Activated CD4-positive, alpha-beta T cell treated with anti-CD3 and anti-CD28 coated beads, Interleukin-2, amount 50 U/mL, for 16 hours (primary cell): Measurements from ENCODE around the gene TRMT44.
A peak's percentile ranks its signal among the peaks of the same experiment; 100 is the strongest.
"Not testable (repeated sequence)": the region's sequence is repeated elsewhere in the genome, so short reads cannot be mapped to it uniquely, and the experiment has no call there.

Experiments
- DNase-seq: peaks from one replicate; pipeline ENCODE4 v3.0.0-alpha.2; 2020

Gene TRMT44, protein sequence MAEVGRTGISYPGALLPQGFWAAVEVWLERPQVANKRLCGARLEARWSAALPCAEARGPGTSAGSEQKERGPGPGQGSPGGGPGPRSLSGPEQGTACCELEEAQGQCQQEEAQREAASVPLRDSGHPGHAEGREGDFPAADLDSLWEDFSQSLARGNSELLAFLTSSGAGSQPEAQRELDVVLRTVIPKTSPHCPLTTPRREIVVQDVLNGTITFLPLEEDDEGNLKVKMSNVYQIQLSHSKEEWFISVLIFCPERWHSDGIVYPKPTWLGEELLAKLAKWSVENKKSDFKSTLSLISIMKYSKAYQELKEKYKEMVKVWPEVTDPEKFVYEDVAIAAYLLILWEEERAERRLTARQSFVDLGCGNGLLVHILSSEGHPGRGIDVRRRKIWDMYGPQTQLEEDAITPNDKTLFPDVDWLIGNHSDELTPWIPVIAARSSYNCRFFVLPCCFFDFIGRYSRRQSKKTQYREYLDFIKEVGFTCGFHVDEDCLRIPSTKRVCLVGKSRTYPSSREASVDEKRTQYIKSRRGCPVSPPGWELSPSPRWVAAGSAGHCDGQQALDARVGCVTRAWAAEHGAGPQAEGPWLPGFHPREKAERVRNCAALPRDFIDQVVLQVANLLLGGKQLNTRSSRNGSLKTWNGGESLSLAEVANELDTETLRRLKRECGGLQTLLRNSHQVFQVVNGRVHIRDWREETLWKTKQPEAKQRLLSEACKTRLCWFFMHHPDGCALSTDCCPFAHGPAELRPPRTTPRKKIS

DNA sequence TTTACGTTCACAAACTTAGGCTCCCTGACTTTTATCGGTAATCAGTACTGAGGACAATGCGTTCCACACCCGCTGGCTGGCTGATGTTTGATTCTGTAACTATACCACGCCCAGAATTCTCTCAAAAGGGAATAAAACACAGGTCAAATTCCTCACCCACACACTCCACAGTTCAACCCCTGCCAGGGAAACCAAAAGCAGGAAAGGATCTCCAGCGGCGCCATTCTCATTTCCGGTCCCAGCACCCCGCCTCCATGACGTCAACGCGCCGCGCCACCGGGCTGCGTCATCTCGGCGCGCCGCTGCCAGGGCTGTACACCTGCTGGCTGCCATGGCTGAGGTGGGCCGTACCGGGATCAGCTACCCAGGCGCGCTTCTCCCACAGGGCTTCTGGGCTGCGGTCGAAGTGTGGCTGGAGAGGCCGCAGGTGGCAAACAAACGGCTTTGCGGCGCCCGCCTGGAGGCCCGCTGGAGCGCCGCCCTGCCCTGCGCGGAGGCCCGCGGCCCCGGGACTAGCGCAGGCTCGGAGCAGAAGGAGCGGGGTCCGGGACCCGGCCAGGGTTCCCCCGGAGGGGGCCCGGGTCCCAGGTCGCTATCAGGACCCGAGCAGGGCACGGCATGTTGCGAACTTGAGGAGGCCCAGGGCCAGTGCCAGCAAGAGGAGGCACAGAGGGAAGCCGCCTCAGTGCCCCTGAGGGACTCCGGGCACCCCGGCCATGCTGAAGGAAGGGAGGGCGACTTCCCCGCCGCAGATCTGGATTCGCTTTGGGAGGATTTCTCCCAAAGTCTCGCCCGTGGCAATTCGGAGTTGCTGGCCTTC, at the start of gene TRMT44, which contains the start of gene ACOX3:
Gene TRMT44 (plus strand): TSS at position 286 of the 820 bp plus-strand sequence. CDS start 46 bp downstream, at position 332.
Gene ACOX3 (minus strand): TSS at position 232 of the 820 bp plus-strand sequence. CDS start 24,202 bp downstream, outside the sequence.
- DNase-seq: peak; percentile 94

DNA sequence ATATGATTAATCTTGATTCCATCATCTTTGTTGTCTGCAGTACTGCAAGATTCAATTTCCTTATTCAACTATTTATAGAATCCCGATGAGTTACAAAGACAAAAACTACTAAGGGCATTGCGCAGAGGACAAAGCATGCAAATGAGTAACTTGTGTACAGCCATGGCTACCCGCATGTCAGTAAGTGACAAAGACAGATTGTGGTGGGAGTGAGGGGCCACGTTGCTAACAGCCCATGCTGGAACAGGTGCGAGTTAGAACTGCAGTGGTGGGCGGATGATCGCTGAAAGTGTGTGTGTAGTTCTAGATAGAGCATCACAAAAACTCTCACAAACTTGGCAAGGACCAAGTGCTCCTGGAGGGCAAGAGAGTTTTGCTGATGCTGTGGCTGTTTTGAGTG, 49.5 kb upstream of the TRMT44 start:
- no peak for DNase-seq

DNA sequence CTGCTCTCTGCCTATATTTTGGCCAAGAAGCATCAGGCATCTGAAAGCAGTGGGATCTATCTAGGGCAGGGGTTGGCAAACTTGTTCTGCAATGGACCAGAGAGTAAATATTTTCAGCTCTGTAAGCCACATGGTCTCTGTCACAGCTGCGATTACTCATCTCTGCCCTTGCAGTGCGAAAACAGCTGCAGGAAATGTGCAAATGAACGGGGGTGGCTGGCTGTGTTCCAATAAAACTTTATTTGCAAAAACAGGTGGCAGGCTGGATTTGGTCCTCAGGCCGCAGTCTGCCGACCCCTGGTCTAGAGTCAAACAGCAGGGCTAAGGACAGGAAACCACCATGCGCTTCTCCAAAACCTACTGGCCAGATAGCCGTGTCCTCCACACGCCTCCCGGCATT, 48.6 kb upstream of the TRMT44 start:
- peak; percentile 58 for DNase-seq

DNA sequence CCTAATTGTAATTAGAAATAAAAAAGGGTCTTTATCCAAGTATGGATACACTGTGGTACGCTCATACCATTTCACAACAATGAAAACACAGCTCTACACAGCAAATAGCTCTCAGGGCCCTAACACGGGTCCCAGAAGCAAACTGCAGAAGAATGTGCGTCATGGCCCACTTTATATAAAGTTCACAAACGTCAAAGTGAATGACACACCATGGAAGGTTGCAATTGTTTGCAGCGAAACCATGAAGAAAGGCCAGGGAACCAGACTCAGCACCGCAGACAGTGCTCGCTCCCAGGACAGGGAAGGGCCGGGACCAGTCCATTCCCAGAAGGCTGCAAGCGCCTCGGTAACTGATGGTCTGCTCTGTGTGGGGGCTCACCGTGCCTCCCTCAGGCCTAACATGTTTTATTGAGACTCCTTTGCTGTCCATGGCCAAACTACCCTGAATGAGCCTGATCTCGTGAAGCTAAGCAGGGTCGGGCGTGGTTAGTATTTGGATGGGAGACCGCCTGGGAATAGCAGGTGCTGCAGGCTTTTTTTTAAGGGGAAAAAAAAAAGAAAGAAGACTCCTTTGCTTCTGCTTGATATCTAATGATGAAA, 47.9 kb upstream of the TRMT44 start:
- DNase-seq: no peak

DNA sequence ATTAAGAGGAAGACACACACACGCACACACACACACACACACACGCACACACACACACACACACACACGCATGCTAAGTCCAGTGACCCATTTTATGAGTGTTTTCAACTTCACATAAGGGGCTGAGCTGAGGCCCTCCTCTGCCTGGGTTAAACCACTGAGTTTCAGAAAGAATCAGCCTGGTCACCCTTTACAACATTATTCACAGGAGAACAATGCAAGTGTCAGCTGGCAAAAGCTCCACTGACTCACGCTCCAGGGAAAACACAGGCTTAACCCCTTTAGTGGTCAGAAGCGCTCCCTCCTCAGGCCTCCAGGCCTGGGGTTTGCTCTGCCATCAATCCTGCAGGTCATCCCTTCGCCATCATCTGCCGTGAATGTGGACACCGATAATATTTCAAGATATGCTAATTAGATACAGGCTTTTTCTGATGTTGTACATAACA, 47.0 kb upstream of the TRMT44 start:
- DNase-seq: peak; percentile 32

DNA sequence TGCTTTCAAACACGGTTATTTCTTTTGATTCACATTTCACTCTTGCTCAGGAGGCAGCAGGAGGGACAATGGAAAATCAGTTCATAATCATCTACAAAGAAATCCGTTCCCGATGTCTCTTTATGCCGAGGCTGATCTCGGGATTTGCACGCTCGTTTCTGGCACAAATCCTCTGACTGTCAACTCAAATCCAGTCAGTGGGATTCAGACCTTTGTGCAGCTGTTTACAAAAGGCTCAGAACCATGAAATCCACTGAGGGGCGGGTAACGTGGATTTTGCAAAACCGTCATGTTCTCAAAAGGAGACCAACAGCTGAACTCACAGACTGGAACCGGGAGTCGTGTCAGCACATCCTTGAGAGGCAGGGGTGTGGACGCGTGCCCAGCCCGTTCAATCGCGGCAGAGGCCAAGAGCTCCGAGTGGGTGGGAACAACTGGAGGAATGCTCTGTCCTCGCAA, 46.5 kb upstream of the TRMT44 start:
- no peak for DNase-seq

DNA sequence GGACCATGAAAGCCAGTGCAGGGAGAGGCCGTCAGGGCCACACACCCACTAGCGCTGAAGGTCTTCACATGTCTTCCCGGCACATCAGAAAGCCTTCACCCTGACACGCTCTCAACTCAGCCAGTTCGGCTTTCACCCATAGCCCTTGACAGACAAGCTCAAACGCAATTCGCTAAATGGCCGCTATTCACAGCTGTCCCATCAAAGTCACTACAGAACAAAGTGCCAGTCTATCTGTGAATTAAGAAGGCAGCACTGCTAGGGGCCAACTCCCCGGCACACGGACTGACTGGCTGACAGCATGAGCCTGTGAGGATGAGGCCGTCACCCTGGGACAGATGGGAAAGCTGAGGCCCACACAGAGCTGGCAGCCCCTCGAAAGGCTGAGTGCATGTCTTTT, 45.8 kb upstream of the TRMT44 start:
- DNase-seq: no peak

DNA sequence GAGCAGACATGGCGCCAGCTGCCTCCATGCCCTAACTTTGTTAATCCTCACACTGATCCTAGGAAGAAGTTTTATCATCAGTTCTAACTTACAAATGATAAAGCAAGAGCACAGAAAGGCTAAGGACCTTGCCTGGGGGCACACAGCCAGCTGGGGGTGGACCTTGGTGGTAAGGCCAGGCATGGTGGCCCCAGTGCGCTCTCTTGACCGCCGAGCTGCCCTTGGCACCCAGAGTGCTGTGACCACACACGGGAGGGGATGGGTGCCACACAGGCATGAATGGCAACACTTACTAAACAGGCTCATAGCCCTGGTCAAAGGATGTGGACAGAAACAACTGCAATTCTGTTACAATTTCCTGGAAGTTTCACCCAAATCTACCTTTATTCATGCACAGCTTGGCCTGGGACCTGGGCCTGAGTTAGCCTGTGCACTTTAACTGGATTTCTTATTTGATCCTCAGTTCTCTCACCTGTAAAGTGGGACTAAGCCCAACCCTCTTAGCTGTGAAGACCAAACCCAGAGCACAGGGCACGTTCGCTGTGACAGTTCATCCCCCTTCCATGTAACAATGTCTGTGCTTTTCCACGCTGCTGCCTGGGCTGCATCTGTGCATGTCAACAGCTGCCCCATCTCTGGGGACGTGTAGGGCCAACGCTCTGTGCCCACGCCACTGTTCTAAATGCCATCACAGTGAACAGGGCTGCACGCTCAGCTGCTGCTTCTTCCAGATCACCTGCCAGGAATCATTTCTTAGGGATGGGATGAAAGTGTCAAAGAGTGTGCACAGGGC, 44.9 kb upstream of the TRMT44 start:
- no peak for DNase-seq

DNA sequence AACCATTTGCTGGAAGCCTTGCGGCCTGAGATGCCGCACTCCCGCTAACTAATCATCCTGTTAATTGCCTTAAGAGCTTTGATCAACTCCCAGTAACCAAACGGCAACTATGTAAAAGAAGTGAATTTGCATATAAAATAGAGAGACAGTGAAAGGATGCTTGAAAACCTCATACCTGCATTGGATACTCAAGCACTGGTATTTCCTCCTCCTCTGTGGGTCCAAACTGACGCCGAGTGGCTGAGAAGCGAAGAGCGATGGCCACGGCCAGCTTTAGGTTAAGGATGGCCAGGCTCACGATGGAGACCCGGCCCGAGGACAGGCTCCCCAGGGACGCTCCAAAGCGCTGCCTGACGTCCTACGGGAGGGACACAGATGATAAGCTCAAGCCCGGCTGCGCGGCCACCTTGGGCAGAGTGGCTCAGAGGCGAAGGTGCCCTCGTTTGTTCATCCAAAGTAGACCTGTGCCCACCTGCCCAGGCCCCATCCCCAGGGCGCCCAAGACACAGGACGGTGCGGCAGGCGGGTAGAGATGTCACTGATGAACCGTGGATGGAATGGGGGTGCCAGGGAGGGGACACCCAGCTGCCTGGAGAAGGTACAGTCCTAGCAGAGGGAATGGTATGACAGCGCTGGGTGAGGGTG, 43.7 kb upstream of the TRMT44 start:
- DNase-seq: no peak

DNA sequence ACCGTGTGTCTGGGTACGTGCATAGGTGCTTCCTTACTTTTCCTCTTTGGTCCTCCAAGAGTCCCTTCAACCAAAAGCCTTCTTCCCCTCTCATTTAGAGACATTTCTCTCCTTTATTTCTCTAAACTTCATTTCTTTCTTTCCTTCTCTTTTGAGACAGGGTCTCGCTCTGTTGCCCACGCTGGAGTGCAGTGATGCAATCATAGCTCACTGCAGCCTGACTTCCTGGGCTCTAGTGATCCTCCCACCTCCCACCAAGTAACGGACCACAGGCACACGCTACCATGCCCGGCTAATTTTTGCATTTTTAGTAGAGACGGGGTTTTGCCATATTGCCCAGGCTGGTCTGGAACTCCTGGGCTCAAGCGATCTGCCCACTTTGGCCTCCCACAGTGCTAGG, 42.2 kb upstream of the TRMT44 start:
- DNase-seq: no peak

DNA sequence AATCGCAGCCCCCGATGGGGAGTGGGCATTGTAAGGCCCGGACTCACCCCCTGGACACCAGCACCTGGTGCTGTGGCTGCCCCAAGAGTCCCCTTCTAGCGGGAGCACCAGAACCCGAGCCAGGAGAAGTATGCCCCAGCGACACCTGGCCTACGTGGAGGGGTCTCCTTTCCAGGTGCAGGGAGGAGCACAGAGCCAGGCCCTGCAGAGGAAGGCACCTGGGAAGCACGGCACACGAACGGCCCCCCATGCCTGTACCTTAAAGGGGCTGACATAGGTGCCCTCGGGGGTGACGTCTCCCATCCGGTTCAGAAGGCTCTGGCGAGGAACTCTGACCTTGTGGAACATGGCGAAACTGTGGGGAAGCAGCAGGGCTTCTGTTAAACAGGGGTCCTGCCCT, 41.3 kb upstream of the TRMT44 start:
- DNase-seq: no peak

DNA sequence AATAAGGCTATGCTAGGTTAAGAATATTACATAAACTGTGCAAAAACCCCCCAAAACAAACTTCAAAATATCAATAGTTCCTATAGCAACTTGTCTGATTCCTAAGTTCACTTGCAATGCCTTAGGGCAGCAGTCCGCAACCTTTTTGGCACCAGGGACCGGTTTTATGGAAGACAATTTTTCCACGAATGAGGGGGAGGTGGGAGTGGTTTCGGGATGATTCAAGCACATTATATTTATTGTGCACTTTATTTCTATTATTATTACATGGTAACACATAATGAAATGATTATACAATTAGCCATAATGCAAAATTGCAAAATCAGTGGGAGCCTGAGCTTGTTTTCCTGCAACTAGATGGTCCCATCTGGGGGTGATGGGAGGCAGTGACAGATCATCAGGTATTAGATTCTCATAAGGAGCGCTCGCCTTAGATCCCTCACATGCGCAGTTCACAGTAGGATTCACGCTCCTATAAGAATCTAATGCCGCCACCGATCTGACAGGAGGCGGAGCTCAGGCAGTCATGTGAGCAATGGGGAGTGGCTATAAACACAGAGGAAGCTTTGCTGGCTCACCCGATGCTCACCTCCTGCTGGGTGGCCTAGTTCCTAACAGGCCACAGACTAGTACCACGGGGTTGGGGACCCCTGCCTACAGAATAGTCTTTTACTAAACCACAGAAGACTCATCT, 39.8 kb upstream of the TRMT44 start:
- no peak for DNase-seq

DNA sequence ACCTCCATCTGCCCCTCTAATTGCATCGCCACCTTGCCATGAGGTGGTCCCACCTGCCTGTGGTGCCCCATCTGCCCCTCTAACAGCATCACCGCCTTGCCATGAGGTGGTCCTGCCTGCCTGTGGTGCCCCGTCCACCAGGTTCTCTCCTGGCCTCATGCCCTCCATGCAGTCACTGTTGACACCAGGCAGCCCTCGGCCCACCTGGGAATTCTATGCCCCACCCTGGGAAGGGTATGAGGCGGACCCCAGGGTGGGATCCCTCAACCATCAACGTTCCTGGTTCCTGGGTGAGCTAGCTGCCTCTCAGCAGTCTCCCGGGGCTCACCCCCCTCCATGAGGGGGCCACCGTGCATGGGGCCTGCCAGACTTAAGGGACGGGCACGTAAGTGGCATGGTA, 38.9 kb upstream of the TRMT44 start:
- no peak for DNase-seq

DNA sequence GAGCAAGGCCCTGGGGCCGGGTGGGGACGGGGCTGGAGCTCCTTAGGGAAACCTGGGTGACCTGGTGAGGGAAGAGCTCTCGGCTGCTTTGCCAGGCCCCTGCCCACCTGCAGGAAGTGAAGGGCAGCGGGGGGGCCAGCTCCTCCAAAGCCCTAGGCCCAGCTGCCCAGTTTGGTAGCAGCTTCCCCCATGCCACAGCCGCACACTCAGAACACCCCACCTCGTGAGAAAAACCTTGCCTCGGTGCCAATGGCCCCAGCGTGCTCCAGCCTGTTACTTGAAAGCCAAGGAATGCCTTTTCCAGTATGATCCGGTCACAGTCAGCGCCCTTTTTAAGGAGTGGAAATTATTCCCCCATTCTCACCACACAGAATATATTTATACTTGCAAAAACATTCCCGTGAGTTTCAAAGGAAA, 38.4 kb upstream of the TRMT44 start:
- DNase-seq: no peak

DNA sequence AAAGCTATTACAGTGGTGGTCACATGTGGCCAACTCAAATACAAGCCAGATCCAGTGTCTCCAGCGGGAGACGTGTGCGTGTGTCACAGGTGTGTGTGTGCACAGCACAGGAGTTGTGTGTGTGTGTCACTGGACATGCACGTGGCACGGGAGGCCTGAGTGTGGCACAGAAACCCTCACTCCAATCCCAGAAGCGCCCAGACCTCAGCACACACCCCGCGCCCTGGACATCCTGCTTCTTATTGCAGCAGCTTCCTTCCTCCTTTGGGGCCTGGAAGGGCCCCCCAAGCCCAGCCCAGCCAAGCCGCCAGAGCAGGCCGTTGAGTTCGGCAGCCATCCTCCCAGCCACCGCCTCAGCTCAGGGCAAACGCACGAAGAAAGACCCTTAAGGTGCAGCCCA, 37.9 kb upstream of the TRMT44 start:
- no peak for DNase-seq

DNA sequence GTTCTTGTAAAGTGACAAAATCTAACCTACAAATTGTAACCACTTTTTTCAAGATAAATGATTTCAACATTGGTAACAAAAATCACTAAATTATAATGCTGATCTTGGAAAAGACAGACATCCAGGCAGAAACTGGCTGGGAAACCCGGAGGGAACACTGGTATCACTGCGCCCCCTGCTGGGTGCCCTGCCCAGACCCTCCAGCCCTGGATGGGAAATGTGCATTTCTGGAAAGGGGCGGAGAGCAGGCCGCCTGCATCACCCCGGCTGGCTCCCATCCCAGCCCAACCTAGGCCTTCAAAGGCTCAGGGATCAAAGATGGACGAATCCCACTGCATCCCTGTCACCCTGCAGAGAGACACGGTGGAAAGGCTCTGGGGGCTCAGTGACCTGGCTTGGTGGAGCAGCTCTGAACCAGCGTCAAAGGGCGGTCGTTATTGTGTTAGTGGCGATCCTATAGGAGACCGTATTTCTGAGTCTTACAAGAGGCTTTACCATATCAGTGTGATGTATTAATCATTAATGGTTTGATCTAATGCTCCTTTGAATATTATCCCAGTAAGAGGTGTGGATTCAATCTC, 37.3 kb upstream of the TRMT44 start:
- peak; percentile 33 for DNase-seq

DNA sequence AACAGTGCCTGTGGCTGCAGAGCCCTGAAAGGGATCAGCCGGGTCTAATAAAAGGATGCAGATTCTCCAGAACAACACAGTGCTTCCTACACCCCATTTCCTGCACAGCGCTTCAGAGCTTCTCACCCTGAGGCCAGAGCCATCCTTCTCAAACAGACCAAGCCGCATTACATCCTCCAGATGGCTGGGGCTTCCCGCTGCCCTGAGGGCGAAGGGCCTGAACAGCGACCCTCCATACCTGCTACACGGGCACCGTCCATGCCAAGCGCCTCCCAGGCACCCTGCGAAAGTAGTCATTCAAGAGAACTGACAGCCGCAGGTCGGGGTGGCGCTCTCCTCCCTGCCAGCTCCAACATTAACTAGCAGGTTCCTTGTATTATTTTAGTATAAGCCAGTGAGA, 36.6 kb upstream of the TRMT44 start:
- no peak for DNase-seq

DNA sequence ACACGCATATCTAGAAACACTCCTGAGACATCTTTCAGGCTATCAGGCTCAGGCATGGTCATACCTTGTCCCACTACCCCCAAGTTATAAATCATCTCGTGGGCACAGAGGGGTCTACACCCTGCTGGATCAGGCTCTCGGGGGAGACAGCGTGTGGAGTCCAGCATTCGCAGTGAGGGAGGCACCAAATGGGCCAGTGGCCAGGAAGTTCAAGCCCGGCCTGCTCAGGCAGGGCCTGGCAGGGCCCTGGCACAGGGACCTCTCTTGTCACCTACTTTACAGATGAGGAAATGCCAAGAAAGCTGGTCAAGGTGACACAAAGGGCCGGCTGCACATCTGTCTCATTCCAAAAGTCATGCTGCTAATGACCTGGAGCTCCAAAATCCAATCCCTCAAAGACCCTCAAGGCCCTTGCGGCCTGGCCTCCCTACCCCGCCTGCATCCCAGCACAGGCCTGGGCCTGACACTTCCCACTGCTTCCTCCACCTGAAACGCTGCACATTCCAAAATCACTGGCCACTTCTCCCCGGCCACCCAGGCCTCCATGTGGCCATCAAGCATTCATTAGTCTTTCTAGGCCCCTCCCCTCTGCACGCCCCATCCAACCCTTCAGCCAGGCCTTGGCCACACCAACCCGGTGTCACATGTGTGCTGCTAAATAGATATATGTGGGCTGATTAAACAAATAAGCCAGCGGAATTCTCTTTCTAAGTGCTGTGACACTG, 35.6 kb upstream of the TRMT44 start:
- no peak for DNase-seq

DNA sequence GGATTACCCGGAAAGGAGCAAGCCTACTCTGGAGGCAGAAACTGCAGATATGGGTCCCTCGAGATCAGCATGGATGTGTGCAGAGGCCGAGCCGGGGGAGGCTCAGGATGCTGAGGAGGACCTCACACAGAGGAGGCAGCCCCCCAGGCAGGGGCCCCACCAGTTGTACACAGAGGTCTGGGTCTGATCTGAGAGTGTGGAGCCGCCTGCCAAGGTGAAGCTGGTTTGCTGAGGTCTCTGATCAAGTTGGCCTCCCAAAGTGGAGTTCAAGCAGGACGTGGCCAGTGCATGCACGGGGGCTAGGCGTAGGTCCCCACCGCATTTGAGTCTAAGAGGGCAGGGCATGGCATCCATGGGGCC, 35.1 kb upstream of the TRMT44 start:
- DNase-seq: no peak

DNA sequence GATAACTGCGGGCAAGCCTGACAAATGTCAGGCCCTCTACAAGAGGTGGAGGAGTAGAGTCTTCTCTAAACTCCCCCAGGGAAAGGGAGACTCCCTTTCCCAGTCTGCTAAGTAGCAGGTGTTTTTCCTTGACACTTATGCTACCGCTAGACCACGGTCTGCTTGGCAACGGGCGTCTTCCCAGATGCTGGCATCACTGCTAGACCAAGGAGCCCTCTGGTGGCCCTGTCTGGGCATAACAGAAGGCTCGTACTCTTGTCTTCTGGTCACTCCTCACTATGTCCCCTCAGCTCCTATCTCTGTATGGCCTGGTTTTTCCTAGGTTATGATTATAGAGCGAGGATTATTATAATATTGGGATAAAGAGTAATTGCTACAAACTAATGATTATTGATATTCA, 33.7 kb upstream of the TRMT44 start:
- not testable (repeated sequence) for DNase-seq
